Endothelial cell of umbilical vein (primary cell): ENCODE results near the gene TFF3. TPM values are rescaled to one million over a fixed set of nuclear protein-coding genes. Genes with fewer than 3 reads are reported as not detected.

Experiments
- BruUV-seq: library from RNA; stranded (reverse); fragments of 400-500 nt; replicated peaks from 2 replicates; lab custom pipeline; 2021; lab: Mats Ljungman, UMichigan
- CTCF ChIA-PET: fragments of 300-600, 350-600 bp; sonication (Branson Sonifier 250); formaldehyde crosslinking; loops from one replicate; lab custom pipeline; 2021; ENCODE audit warnings: antibody characterized with exemption, inconsistent platforms; lab: Charles Lee
- POLR2A ChIA-PET: fragments of 300-600, 350-600 bp; sonication (Branson Sonifier 250); formaldehyde crosslinking; loops from one replicate; lab custom pipeline; 2021; ENCODE audit warnings: antibody characterized with exemption, inconsistent platforms; lab: Charles Lee
- DNase-seq: peaks from one replicate; pipeline ENCODE4 v3.0.0-alpha.2; 2011; ENCODE audit warnings: low read depth, low spot score
- FAIRE-seq: peaks from 2 replicates; lab custom pipeline; 2011; peaks lifted over from hg19 to GRCh38; lab: Jason Lieb, UNC
- H2AFZ ChIP-seq: 2 replicates; pipeline ENCODE4 v1.6.0; 2012; ENCODE audit warnings: low read depth, low read length, control low read depth, inconsistent platforms
- H3K27ac ChIP-seq: 2 replicates; pipeline ENCODE4 v1.5.1; 2011; ENCODE audit warnings: low read depth, mild to moderate bottlenecking, control low read depth, low read length, moderate library complexity; ENCODE audit not compliant: insufficient read depth
- H3K27me3 ChIP-seq, 2 experiments: 2 replicates each; pipeline versions ENCODE4 v1.6.0 to v1.6.1; 2011; ENCODE audit warnings: low read length in 2 of 2, mixed read lengths in 1 of 2; ENCODE audit not compliant: control insufficient read depth in 2 of 2, insufficient read depth in 2 of 2
- H3K36me3 ChIP-seq, 2 experiments: 2 replicates in 1 of 2; 3 replicates in 1 of 2; pipeline ENCODE4 v1.5.1; 2011; ENCODE audit warnings: low read length in 2 of 2, mild to moderate bottlenecking in 1 of 2, moderate library complexity in 1 of 2; ENCODE audit not compliant: control insufficient read depth in 2 of 2, insufficient read depth in 2 of 2; ENCODE audit errors: extremely low read depth in 1 of 2
- H3K4me1 ChIP-seq: 3 replicates; pipeline ENCODE4 v1.5.1; 2011; ENCODE audit warnings: mild to moderate bottlenecking, low read length; ENCODE audit not compliant: control insufficient read depth, insufficient read depth; ENCODE audit errors: extremely low read depth
- H3K4me2 ChIP-seq: 2 replicates; pipeline ENCODE4 v1.6.1; 2011; ENCODE audit warnings: low read length, control low read depth, mixed read lengths; ENCODE audit not compliant: insufficient read depth
- H3K4me3 ChIP-seq, 3 experiments: fragments of 200-600 bp in 1 of 3; sonication (generic), shearing (Covaris generic) in 1 of 3; replicated peaks in 1 of 3; 2 replicates each; pipeline ENCODE4 v1.5.1; 2011 to 2016; ENCODE audit warnings: control low read depth in 3 of 3, low read length in 3 of 3, mild to moderate bottlenecking in 2 of 3, inconsistent platforms in 1 of 3, low read depth in 1 of 3, moderate library complexity in 1 of 3; ENCODE audit not compliant: insufficient read depth in 1 of 3
- H3K79me2 ChIP-seq: 2 replicates; pipeline ENCODE4 v1.6.0; 2012; ENCODE audit warnings: low read length, inconsistent platforms; ENCODE audit not compliant: control insufficient read depth, insufficient read depth
- H3K9ac ChIP-seq: replicated peaks from 2 replicates; pipeline ENCODE3; 2011; ENCODE audit warnings: low read length, control low read depth; ENCODE audit not compliant: insufficient read depth; ENCODE audit errors: extremely low read depth
- H3K9me1 ChIP-seq: replicated peaks from 3 replicates; pipeline ENCODE4 v1.6.0; 2011; ENCODE audit warnings: mild to moderate bottlenecking, low read length; ENCODE audit not compliant: control insufficient read depth, insufficient read depth; ENCODE audit errors: extremely low read depth
- H3K9me3 ChIP-seq: replicated peaks from 2 replicates; pipeline ENCODE4 v1.5.1; 2012; ENCODE audit warnings: low read length, inconsistent platforms; ENCODE audit not compliant: control insufficient read depth, insufficient read depth
- H4K20me1 ChIP-seq: replicated peaks from 2 replicates; pipeline ENCODE3; 2011; ENCODE audit warnings: mild to moderate bottlenecking, low read length; ENCODE audit not compliant: control insufficient read depth, insufficient read depth; ENCODE audit errors: extremely low read depth
- EZH2 ChIP-seq: IDR thresholded peaks from 2 replicates; pipeline ENCODE4 v1.6.1; 2012; ENCODE audit warnings: borderline replicate concordance, low read depth, mild to moderate bottlenecking, moderate library complexity, low read length, inconsistent platforms; ENCODE audit not compliant: severe bottlenecking
- FOS ChIP-seq: IDR thresholded peaks from 2 replicates; pipeline ENCODE4 v1.6.1; 2011; ENCODE audit warnings: mild to moderate bottlenecking, low read length, moderate library complexity, borderline replicate concordance; ENCODE audit not compliant: insufficient read depth
- GATA2 ChIP-seq: IDR thresholded peaks from 2 replicates; pipeline ENCODE4 v1.7.0; 2011; ENCODE audit warnings: low read depth, mild to moderate bottlenecking, moderate library complexity, mixed read lengths, low read length; ENCODE audit not compliant: insufficient read length, insufficient read depth
- JUN ChIP-seq: IDR thresholded peaks from 2 replicates; pipeline ENCODE4 v1.6.1; 2011; ENCODE audit warnings: borderline replicate concordance, low read depth; ENCODE audit not compliant: insufficient read length, insufficient read depth
- MYC ChIP-seq: IDR thresholded peaks from one replicate; pipeline ENCODE4 v1.6.1; 2011; ENCODE audit warnings: mild to moderate bottlenecking, low read depth, low read length
- POLR2A ChIP-seq: IDR thresholded peaks from 2 replicates; pipeline ENCODE4 v1.6.1; 2012; ENCODE audit warnings: low read depth, mild to moderate bottlenecking, control low read depth, low read length
- POLR2AphosphoS5 ChIP-seq: IDR thresholded peaks from 2 replicates; pipeline ENCODE4 v1.6.1; 2012; ENCODE audit warnings: low read depth, mild to moderate bottlenecking, control low read depth, low read length, moderate library complexity; ENCODE audit not compliant: insufficient read depth
- dilution Hi-C: fragments of 300-500 bp; cut with MboI; formaldehyde crosslinking; loops from one replicate; pipeline ENCODE4 v1.15.0; 2019; ENCODE audit warnings: low sequenced_read_pairs; ENCODE audit not compliant: extremely low pct_ligation_motif_present
- intact Hi-C: fragments of 100-400 bp; cut with micrococcal nuclease; formaldehyde crosslinking; loops from one replicate; pipeline ENCODE4 v1.10.0; 2022
- polyA plus RNA-seq, 4 experiments: library from polyadenylated mRNA; depleted of rRNA in 3 of 4; stranded (reverse) in 3 of 4; unstranded in 1 of 4; fragments of >200 nt; gene quantifications; 2 replicates each; pipeline versions ENCODE4 v1.2.1 to v1.2.3, GENCODE V29; 2011 to 2012; ENCODE audit warnings: missing spikeins in 1 of 4
- total RNA-seq: library from RNA; stranded (reverse); gene quantifications from 2 replicates; pipeline ENCODE4 v1.2.3, GENCODE V29; 2021
- TF ChIP-seq, protein P1 (sequence below), 2 donors: IDR thresholded peaks; 1 replicate in 1 of 2; 2 replicates in 1 of 2; pipeline ENCODE4 v1.5.1; 2011; ENCODE audit warnings: low read length in 2 of 2, mild to moderate bottlenecking in 2 of 2, moderate library complexity in 2 of 2, control low read depth in 1 of 2, inconsistent platforms in 1 of 2, low read depth in 1 of 2; ENCODE audit not compliant: insufficient read depth in 1 of 2; ENCODE audit errors: extremely low read depth in 1 of 2
- TF ChIP-seq, protein P2 (sequence below): IDR thresholded peaks from 2 replicates; pipeline ENCODE4 v1.6.1; 2011; ENCODE audit not compliant: insufficient read depth, insufficient read length

Gene TFF3
- total and polyA plus RNA-seq, 2 donors (not counting 3 experiments of a cell fraction or from before 2014, with no cell fraction given), result 0.93 to 1.8 TPM

DNA sequence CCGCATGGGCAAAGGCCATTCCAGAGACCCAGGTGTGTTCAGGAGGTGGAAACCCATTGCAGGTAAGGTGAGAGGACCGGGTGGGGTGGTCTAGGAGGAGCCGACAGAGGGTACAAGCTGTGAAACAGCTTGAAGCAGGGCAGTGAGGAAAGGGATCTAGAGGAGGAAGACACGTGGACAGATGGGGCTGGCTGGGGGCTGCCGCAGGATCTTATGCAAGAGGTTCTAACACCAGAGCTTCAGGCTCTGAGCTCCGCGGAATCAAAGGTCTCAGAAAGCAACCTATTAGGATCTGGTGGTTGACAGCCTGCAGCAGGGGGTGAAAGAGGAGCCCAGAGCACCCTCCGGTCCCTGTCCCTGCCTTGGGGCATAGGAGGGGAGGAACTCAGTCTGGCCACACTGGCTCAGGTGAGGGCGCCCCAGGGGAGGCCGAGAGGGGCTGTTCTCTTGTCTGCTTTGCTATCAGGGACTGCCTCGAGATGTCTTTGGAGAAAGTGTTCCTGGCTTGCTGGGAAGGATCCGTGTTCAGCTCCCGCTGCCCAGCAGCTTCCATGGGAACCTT, 49.2 kb upstream of the TFF3 start:
- Histone ChIP-seq H2AFZ (no peak overlapping the region), H3K9ac (no peak overlapping the region), H3K27me3 (peaks cover 0 to 2% of the 10 kb centered on the region in 2 experiments), H3K9me3 (no peaks in the 10 kb centered on the region), H3K36me3 (no peaks in the 10 kb centered on the region), H4K20me1 (no peaks in the 10 kb centered on the region), H3K4me3 (no peak overlapping the region), H3K4me2 (no peak overlapping the region), H3K4me1 (no peaks in the 10 kb centered on the region), H3K9me1 (no peaks in the 10 kb centered on the region), H3K27ac (no peak overlapping the region), H3K79me2 (no peaks in the 10 kb centered on the region)
- BruUV-seq, result no TSS peak
- dilution Hi-C loops, result no loop called here
- FAIRE-seq, result no peak
- CTCF ChIA-PET, result no interaction called here
- POLR2A ChIA-PET, result no interaction called here
- intact Hi-C loops, result no loop called here
- TF ChIP-seq EZH2 (no peak), POLR2AphosphoS5 (no peak), GATA2 (no peak), FOS (no peak), MYC (no peak), JUN (no peak), POLR2A (no peak)
- TF ChIP-seq, protein P1, sequence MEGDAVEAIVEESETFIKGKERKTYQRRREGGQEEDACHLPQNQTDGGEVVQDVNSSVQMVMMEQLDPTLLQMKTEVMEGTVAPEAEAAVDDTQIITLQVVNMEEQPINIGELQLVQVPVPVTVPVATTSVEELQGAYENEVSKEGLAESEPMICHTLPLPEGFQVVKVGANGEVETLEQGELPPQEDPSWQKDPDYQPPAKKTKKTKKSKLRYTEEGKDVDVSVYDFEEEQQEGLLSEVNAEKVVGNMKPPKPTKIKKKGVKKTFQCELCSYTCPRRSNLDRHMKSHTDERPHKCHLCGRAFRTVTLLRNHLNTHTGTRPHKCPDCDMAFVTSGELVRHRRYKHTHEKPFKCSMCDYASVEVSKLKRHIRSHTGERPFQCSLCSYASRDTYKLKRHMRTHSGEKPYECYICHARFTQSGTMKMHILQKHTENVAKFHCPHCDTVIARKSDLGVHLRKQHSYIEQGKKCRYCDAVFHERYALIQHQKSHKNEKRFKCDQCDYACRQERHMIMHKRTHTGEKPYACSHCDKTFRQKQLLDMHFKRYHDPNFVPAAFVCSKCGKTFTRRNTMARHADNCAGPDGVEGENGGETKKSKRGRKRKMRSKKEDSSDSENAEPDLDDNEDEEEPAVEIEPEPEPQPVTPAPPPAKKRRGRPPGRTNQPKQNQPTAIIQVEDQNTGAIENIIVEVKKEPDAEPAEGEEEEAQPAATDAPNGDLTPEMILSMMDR (IDR thresholded peaks at IDR 0.05; ENCODE audit: extremely low read depth in 1 of 2, insufficient read depth in 1 of 2, low read depth in 1 of 2, low read length in 2 of 2), result no peak
- TF ChIP-seq, protein P2, sequence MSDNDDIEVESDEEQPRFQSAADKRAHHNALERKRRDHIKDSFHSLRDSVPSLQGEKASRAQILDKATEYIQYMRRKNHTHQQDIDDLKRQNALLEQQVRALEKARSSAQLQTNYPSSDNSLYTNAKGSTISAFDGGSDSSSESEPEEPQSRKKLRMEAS, result no peak
- DNase-seq, result no peak
